Measurements from ENCODE around the gene WDR87. TPM values are rescaled to one million over a fixed set of nuclear protein-coding genes. Genes with fewer than 3 reads are reported as not detected.
"Not testable (repeated sequence)": the region's sequence is repeated elsewhere in the genome, so short reads cannot be mapped to it uniquely, and the experiment has no call there.

Gene WDR87
- polyA plus RNA-seq, 4 donors, result 0.01 to 0.02 TPM; not detected in 2

DNA sequence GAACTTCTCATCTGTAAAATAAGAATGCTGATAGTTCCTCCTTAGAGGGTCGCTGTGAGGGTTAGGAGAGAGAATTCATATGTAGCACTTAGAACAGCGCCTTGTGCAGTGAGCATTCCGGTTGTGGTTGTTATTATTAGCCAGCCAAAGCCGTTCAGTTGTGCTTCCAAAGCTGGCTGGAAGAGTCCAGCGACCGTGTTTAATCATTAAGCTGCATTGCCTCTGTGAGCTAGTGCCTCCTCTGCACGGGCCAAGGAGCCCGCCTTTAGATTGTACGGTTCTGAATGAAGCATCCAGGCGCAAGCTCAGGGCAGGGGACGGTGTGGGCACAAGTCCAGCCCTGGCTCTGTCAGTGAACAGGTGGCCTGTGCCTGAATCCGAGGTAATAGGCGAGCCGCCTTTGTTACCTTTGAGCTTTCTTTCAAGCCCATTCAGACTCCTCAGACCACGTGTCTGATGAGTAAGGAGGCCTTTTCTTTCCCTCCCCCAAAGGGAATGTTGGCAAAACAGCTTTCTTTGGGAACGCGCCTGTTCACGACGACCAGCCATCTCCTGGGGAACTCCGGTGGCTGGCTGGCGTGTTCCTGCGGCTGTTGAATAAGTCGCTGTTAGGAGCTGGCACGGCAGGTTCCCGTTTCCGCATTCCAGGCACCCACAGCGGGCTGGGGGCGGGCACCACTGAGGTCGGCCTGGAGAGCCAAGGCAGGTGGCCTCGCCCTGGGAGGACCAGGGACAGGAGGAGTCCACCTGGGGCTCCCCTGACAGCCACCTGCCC, 25.7 kb upstream of the WDR87 start:
- peak; percentile 73 to 83 (median 78) for DNase-seq (ENCODE audit: low read depth in 4 of 4, low spot score in 3 of 4)

DNA sequence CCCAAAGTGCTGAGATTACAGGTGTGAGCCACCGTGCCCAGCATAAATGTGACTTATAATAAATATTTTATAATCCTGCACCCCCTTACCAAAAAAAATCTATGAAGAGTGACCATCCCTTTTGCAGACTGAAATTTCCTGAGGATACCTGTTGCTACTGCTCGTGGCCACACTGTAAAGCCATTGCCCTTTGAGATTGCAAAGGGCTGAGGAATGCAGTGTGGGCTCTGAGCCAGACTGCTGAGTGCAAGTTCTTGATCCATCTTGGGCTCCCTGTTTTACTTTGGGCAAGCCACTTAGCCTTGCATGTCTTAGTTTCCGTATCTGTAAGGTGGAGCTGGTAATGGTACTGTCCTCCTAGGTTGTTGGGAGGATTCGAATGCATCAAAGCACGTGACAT, 24.0 kb upstream of the WDR87 start:
- no peak for DNase-seq (ENCODE audit: low read depth in 4 of 4, low spot score in 3 of 4)

DNA sequence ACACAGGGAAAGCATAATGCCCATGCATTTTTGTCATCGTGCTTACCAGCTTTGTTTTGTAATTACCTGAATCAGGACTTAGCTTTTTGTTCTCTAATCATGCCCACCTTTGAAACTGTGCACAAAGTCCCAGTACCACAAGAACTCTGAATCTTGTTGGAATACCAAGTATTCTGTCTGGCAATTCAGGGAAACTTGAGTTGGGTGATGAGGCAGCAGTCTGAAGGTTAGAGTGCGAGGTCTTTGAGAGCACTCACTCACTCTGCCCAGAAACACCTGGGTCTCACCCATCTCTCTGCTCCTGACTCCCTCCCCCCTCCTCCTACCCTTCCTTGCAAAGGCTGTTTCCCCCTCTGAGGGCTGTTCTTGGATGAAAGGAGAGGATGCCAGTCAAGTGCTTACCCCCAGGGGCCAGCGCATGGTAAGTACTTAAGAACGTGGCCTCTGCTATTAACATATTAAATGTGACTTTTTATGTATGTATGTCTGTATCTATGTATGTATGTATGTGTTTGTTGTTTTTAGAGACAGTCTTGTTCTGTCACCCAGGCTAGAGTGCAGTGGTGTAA, 23.0 kb upstream of the WDR87 start:
- DNase-seq (ENCODE audit: low read depth in 4 of 4, low spot score in 3 of 4), result no peak

DNA sequence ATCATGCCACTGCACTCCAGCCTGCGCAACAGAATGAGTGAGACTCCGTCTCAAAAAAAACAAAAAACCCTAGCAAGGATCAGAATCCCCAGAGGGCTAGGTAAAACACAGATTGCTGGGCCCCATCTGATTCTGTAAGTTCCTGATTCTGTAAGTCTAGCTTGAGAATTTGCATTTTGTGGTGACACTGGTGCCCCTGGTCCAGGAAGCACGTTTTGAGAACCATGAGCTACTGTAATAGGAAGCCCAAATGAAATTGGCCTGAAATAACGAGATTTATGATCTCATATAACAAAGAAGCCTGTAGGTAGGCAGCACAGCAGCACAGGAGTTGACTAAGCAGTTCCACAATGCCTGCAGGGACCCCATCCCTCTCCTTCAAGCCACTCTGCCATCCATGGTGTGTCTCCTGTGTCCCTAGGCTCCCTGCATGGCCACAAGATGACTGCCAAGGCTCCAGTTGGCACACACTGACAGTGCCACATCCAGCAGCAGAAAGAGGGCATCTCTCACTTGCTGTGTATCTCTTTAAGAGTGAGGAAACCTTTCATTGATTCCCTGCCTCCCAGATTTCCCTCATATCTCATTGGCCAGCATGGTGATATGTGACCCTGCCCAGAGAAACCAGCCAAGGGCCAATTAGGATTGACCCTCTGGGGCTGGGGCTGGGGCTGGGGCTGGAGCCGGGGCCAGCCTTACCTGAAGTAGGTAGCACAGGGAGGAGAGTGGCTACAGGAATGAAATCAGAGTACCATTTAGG, 22.3 kb upstream of the WDR87 start:
- no peak for DNase-seq (ENCODE audit: low read depth in 4 of 4, low spot score in 3 of 4)

DNA sequence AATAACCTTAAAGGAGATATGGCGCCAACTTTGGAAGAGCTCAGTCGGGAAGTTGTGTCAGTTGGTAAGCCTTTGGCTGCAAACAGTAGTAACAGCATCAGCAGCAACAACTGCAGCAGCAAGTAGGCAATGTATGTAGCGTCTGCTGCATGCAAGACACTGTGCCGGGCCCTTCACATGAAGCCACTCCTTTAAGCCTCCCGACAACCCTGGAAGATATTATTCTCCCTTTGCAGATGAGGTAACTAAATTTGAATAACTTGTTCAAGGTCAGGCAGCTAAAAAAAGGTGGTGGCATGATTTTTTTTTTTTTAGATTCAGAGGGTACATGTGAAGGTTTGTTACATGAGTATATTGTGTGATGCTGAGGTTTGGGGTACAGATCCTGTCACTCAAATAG, 20.3 kb upstream of the WDR87 start:
- DNase-seq (ENCODE audit: low read depth in 4 of 4, low spot score in 3 of 4), result no peak

DNA sequence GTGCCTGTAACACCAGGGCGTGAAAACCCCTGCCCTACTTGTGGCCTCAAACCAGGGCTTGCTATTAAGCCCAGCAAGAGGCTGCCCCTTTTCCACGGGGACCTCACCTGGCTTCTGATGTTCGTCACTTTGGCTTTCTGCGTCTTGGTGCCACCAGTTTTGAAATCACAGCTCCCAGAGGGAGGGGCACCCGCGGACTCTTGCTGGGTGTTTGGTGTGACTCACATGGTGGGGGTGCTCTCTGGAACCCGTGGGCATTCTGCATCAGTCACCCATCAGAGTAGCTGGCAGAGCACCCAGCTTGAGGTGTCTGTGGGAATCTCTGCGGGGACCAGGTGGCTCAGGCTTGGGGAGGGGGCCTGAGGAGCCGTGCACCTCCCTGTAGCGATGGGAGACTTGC, 19.9 kb upstream of the WDR87 start:
- DNase-seq (ENCODE audit: low read depth in 4 of 4, low spot score in 3 of 4), result no peak

DNA sequence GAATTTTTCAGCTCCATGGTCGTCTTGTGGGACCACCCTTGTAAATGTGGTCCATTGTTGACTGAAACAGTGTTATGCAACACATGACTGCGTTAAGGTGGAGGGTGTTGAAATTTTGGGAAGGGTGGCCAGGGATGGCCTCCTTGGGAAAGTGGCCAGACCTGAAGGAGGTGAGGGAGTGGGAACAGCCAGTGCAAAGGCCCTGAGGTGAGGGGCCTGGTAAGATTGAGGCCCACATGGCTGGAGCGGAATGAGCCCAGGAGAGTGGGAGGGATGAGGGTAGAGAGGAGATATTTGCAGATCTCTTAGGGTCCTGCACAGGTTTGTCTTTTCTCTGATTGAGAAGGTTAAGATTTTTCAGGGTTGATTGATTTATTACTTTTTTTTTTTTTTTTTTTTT, 18.8 kb upstream of the WDR87 start:
- DNase-seq (ENCODE audit: low read depth in 4 of 4, low spot score in 3 of 4), result no peak

DNA sequence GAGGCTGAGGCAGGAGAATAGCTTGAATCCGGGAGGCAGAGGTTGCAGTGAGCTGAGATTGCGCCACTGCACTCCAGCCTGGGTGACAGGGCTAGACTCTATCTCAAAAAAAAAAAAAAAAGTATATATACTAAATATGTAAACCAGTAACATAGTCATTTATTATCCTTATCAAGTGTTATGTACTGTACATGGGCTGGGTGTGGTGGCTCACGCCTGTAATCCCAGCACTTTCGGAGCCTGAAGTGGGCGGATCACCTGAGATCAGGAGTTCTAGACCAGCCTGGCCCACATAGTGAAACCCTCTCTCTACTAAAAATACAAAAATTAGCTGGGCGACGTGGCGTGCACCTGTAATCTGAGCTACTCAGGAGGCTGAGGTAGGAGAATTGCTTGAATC, 18.2 kb upstream of the WDR87 start:
- DNase-seq (ENCODE audit: low read depth in 4 of 4, low spot score in 3 of 4), result not testable (repeated sequence)

DNA sequence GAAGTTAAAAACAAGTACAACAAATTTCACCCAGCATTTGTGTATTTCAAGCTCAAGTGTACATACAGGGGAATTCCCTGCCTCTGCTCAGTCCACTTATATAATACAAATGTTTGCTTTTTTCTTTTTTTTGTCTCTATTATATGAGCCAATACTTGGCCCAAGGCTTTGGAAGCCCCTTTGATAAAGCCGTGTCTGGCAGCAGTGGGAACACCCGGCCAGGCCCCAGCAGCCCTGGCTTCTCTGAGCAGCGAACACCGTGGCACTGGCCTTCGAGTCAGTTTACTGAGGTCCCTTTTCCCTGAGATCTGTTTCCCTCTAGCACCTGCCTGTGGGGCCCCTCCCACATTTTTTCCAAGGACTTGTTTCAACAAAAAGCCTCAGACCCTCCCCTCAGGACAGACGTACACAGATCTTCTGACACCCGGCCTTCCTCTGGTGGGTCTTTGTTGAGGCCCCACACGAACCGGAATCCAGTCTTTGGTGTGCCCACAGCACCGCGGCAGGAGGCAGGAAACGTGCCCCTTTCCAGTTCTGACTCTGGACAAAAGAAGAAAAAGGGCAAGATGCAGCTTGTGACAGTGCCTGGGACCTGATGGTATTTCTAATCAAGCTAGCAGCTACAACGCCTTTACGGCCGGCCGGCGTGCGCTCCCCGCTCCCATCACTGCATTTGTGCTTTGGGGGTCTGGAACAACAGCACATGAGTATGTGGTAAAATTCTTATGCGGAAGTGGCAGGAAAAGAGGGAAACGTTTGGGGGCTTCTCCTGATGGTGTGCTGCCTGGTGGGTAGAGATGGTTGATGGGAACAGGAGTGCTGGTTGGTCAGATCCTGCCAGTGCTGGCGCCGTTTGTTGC, 14.4 kb upstream of the WDR87 start:
- no peak for DNase-seq (ENCODE audit: low read depth in 4 of 4, low spot score in 3 of 4)

DNA sequence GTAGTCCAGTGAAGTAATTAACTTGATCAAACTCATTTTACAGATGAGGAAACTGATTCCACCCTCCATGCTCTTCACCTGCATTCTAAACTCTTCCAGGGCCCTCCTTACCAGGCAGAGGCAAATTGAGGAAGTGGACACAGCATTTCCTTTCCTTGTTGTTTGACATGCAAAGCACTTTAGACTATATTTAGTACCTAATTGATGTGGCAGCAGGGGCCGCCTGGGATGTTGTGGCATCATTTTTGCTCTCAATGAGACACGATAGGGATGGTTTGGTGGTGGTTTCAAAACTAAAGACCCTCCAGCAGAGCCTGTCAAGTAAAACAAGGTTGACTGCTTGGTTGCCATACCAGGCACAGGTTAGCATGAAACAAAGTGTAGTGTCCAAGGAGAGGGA, 8.5 kb upstream of the WDR87 start:
- DNase-seq (ENCODE audit: low read depth in 4 of 4, low spot score in 3 of 4), result no peak

DNA sequence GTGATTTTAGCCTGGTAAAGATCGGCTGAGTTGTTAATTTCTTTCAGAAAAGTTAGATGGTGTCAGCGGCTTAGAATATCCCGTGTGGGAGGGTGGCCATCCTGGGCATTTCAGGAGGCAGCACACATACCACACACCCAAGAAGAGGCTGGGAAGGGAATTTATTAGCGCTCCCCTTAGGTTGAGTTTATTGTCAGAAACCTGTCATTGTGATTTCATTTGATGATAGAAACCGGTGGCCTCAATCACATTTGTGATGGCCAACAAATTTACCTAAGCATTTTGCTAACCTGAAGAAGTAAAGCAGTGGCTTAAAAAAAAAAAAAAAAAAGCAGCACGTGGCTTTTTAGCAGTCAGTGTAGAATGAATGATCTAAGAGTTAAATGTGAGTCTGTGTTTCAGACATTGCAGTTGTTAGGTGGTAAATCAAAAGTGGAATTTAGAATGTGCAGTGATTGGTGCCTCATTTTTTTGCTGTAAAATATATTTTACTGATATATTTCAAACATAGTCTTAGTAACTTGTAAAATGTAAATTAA, 3.3 kb upstream of the WDR87 start:
- no peak for DNase-seq (ENCODE audit: low read depth in 4 of 4, low spot score in 3 of 4)

DNA sequence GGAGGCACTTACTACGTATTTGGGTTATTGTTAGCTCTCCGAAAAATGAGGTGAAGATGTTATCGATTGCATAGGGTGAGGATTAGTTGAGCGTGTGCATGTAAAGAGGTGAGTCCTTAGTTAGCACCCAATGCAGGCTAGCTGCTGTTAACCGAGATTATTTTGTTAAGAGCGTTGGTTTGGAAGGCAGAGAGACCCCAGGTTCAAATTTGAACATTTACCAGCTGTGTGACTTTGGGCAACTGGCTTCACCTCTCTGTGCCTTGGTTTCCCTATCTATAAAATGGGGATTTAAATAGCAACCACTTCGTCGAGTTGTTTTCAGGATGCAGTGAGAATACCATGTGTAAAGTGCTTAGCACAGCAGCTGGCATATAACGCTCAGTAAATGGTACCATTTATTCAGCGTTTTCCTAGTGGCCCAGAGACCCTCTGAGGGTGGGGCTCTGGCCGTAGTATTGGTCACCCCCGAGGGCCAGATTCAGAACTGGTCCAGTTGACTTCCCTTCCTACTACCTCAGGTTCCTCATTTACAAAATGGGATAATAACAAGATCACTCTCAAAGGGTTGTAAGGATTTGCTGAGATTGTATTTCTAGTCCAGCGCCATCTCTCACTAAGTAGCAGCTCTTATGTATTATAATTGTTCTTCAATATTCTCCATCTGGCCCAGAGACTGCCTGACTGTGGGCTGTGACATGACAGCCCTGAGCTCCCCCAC, 1.5 kb upstream of the WDR87 start:
- no peak for DNase-seq (ENCODE audit: low read depth in 4 of 4, low spot score in 3 of 4)

DNA sequence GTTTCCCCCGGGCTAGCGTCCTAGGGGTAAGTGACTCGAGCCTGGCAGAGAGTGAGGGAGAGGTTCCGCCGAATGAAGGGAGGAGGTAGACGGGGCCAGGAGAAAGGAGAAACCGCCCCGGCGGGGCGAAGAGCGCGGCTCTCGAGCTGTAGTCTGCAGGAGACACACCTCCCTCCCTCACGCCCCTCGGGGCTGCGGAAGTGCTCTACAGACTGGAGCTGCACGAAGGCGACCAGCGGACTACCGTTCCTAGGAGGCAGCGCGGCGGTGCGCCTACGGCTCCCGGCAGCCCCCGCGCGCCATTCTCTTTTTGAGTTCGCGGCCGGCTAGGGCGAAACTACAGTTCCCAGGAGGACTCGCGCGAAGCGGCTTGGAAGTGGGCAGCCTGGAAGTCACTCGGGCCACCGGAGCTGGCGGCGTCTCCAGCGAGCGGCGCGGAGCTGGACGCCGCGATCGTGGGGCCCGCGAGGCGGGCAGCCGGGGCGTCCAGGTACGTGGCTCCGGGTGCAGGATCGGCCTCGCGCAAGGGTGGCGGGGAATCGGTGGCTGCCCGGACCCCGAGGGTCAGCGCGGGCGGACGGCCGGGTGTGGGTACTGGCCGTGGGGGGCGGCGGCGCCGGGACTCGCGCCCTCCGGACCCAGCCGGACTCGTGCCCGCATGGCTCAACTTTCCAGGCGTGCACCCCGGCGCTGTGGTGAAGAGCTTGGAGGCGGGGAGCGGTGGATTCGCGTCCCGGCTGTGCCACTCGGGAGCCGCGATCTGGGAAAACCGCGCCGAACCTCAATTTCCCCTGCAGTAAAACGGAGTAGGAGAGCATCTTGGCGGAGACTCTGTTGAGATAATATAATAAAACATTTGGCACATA, 708 bp upstream of the WDR87 start, which contains the start of gene SIPA1L3:
TSS of gene SIPA1L3 (plus strand) at position 340 of the 866 bp plus-strand sequence. CDS start 174,358 bp downstream, outside the sequence.
- DNase-seq (ENCODE audit: low read depth in 4 of 4, low spot score in 3 of 4), result peak; percentile 89 to 94 (median 92)

DNA sequence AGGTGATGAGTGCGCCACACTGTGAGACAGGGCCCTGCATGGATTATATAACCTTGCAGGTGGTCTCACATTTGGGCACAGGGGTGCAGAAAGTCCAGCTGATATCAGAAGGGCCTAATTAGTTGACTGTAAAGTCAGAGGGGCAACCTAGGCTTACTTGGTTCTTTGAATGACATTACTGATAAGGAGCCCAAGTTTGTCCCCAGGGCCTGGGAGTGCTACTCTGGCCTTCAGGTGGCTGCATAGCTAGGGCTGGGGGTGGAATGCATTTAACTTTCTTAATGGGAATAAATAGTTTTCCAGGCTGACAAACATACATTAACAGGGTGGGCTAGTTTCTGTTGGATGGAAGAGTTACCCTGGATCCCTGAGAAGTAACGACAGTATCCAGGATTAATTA, 3.3 kb downstream of the WDR87 start:
- DNase-seq (ENCODE audit: low read depth in 4 of 4, low spot score in 3 of 4), result no peak

DNA sequence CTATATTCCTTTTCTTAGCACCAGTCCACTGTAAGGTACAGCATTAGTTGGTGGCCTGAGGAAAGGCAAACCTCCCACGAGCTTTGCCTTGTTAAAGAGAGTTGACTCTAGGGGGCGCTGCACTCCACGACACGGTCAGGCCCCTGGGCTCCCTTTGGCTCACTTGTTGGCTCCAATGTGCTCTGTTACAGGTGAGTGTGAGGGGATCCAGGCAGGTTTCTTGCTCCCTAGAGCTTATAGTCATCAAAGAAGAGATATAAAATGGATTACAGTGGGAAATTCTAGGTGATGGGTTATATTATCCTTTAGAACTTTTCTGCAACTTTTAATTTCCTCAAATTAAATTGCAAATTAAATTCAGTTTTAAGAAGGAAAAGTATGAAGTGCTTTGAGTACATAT, 3.7 kb downstream of the WDR87 start:
- DNase-seq (ENCODE audit: low read depth in 4 of 4, low spot score in 3 of 4), result peak in 2 of 4 donors; percentile 66 to 70

DNA sequence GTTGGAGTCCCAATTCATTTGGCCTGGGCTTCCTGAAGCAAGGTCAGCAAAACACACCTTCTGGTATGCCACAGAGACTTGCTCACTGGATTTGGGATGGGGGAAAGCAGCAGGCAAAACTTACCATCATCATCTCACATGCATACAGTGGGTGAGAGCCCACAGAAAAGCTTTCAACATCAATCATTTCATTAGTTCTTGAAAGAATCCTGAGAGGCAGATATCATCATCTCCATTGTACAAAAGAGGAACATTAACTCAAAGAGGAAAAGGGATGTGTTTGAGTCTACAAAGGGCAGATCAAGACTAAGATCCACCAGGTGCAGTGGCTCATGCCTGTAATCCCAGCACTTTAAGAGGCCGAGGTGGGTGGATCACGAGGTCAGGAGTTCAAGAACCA, 6.4 kb downstream of the WDR87 start:
- no peak for DNase-seq (ENCODE audit: low read depth in 4 of 4, low spot score in 3 of 4)

DNA sequence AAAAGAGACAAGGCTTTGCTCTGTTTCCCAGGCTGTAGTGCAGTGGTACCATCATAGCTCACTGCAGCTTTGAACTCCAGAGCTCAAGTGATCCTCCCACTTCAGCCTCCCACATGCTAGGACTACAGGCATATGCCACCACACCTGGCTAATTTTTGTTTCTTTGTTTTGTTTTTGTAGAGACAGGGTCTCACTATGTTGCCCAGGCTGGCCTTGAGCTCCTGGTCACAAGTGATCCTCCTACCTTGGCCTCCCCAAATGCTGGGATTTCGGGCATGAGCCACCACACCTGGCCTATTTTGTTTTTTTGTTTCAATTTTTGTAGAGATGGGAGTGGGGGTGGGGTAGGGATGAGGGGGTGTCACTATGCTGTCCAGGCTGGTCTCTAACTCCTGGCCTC, 6.9 kb downstream of the WDR87 start:
- no peak for DNase-seq (ENCODE audit: low read depth in 4 of 4, low spot score in 3 of 4)

DNA sequence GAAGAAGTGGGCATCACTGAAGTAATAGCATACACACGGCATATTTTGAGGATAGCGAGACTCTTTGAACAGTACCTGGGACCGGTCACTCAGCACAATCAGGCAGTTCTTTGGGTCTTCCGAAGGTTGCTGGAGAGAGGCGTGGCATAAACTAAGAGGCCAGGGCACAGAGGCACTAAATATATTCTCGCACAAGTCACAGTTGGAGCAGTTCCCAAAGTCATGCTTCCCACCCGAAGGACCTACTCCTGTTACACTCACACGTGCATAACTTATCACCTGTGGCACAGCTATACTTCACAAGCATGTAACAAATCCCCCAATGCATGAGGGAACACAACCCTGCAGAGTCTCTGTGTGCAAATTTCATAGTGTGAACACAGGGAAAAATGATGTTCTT, 10.2 kb downstream of the WDR87 start:
- no peak for DNase-seq (ENCODE audit: low read depth in 4 of 4, low spot score in 3 of 4)
